HepG2 (cell line): ENCODE data around the gene KLF13. TPM values are rescaled to one million over a fixed set of nuclear protein-coding genes. Genes with fewer than 3 reads are reported as not detected.
A peak's percentile ranks its signal among the peaks of the same experiment; 100 is the strongest.

Experiments used
- AGO2 ChIP-seq: fragments of 200-400 bp; formaldehyde crosslinking; optimal IDR thresholded peaks from 2 replicates; pipeline ENCODE3; 2017; ENCODE audit warnings: mild to moderate bottlenecking, low read depth, low read length, moderate library complexity
- FOXC1 ChIP-seq: sonication (generic); formaldehyde crosslinking; IDR thresholded peaks from 2 replicates; pipeline ENCODE4 v1.8.0; 2022; ENCODE audit warnings: mild to moderate bottlenecking, missing genetic modification reagents, borderline replicate concordance
- HDAC1 ChIP-seq: sonication (generic); formaldehyde crosslinking; IDR thresholded peaks from 2 replicates; pipeline ENCODE4 v1.5.1; 2020; ENCODE audit warnings: mild to moderate bottlenecking, missing genetic modification reagents
- KDM5A ChIP-seq: fragments of 200-600 bp; sonication (generic); IDR thresholded peaks from 2 replicates; pipeline ENCODE4 v1.7.0; 2018; ENCODE audit warnings: antibody characterized with exemption, mild to moderate bottlenecking, low read length, borderline replicate concordance
- MEIS1 ChIP-seq: sonication (generic); formaldehyde crosslinking; IDR thresholded peaks from 2 replicates; pipeline ENCODE4 v1.9.0; 2021; ENCODE audit warnings: mild to moderate bottlenecking, missing genetic modification reagents, moderate library complexity, borderline replicate concordance
- PHF8 ChIP-seq: sonication (generic); formaldehyde crosslinking; IDR thresholded peaks from 2 replicates; pipeline ENCODE4 v1.5.0; 2020; ENCODE audit warnings: missing genetic modification reagents
- RBFOX2 ChIP-seq: fragments of 200-400 bp; formaldehyde crosslinking; IDR thresholded peaks from 2 replicates; pipeline ENCODE4 v1.6.1; 2017; ENCODE audit warnings: low read depth, mild to moderate bottlenecking, low read length
- RELA ChIP-seq: sonication (generic); formaldehyde crosslinking; IDR thresholded peaks from 2 replicates; pipeline ENCODE4 v1.4.0; 2020; ENCODE audit warnings: missing genetic modification reagents
- SIN3A ChIP-seq: IDR thresholded peaks from 2 replicates; pipeline ENCODE4 v1.6.1; 2011; ENCODE audit warnings: low read depth, mild to moderate bottlenecking, control low read depth, low read length, borderline replicate concordance
- YEATS4 ChIP-seq: sonication (generic); formaldehyde crosslinking; IDR thresholded peaks from 2 replicates; pipeline ENCODE4 v1.4.0; 2020; ENCODE audit warnings: missing genetic modification reagents, borderline replicate concordance
- ZBTB7B ChIP-seq: sonication (generic); formaldehyde crosslinking; IDR thresholded peaks from 2 replicates; pipeline ENCODE4 v1.4.0; 2020; ENCODE audit warnings: missing genetic modification reagents
- ZFY ChIP-seq: sonication (generic); formaldehyde crosslinking; IDR thresholded peaks from 2 replicates; pipeline ENCODE4 v1.4.0; 2020; ENCODE audit warnings: missing genetic modification reagents
- ZNF136 ChIP-seq: sonication (generic); formaldehyde crosslinking; IDR thresholded peaks from 2 replicates; pipeline ENCODE4 v1.8.1; 2022; ENCODE audit warnings: low read depth, mild to moderate bottlenecking, moderate library complexity, missing genetic modification reagents
- ZNF563 ChIP-seq: sonication (generic); formaldehyde crosslinking; IDR thresholded peaks from 2 replicates; pipeline ENCODE4 v1.8.0; 2022; ENCODE audit warnings: mild to moderate bottlenecking, moderate library complexity, missing genetic modification reagents
- ZNF639 ChIP-seq: conservative IDR thresholded peaks from 2 replicates; pipeline ENCODE4 v1.6.1; 2018; ENCODE audit warnings: missing genetic modification reagents
- ZNF776 ChIP-seq: sonication (generic); formaldehyde crosslinking; IDR thresholded peaks from 2 replicates; pipeline ENCODE4 v1.4.0; 2020; ENCODE audit warnings: mild to moderate bottlenecking, missing genetic modification reagents
- ZNF790 ChIP-seq: sonication (generic); formaldehyde crosslinking; IDR thresholded peaks from 2 replicates; pipeline ENCODE4 v1.8.0; 2022; ENCODE audit warnings: missing genetic modification reagents, mild to moderate bottlenecking, borderline replicate concordance
- ZNF839 ChIP-seq: sonication (generic); formaldehyde crosslinking; IDR thresholded peaks from 2 replicates; pipeline ENCODE4 v1.4.0; 2020; ENCODE audit warnings: missing genetic modification reagents, mild to moderate bottlenecking, borderline replicate concordance
- polyA plus RNA-seq, 8 experiments: library from polyadenylated mRNA; depleted of rRNA in 3 of 8; stranded (reverse) in 7 of 8; unstranded in 1 of 8; fragments of >200 nt; fragmentation: Illumina TruSeq in 4 of 8; extraction: Trizol in 4 of 8; gene quantifications; 2 replicates each; pipeline versions ENCODE4 v1.2.1 to v1.2.3, GENCODE V29; 2011 to 2016; ENCODE audit warnings: low read depth in 4 of 8, missing spikeins in 1 of 8, mixed read lengths in 1 of 8; ENCODE audit not compliant: insufficient read depth in 1 of 8
- total RNA-seq, 5 experiments: library from RNA; depleted of rRNA; stranded (reverse); fragments of >200 nt; fragmentation: Illumina TruSeq; extraction: Trizol; gene quantifications; 2 replicates each; pipeline ENCODE4 v1.2.3, GENCODE V29; 2016; ENCODE audit warnings: low read depth in 1 of 5
- TF ChIP-seq, protein P1 (sequence below): sonication (generic); formaldehyde crosslinking; IDR thresholded peaks from 2 replicates; pipeline ENCODE4 v1.8.0; 2023; ENCODE audit warnings: mild to moderate bottlenecking, missing genetic modification reagents
- TF ChIP-seq, protein P2 (sequence below): sonication (generic); IDR thresholded peaks from 2 replicates; pipeline ENCODE4 v1.6.1; 2016; ENCODE audit warnings: low read depth, borderline replicate concordance
- TF ChIP-seq, protein P3 (sequence below): sonication (generic); formaldehyde crosslinking; IDR thresholded peaks from 2 replicates; pipeline ENCODE4 v1.4.0; 2020; ENCODE audit warnings: mild to moderate bottlenecking, missing genetic modification reagents
- TF ChIP-seq, protein P4 (sequence below): sonication (generic); formaldehyde crosslinking; IDR thresholded peaks from 2 replicates; pipeline ENCODE4 v1.8.1; 2023; ENCODE audit warnings: mild to moderate bottlenecking, moderate library complexity, missing genetic modification reagents

The KLF13 gene
- total and polyA plus RNA-seq, 2 of the 13 experiments (the other 11 are each of a cell fraction or from before 2014, with no cell fraction given): 16.8 to 25.1 TPM

GRCh38 chr15:31325595-31326155 lies 960 bp upstream of the KLF13 start (continued):
- TF ChIP-seq ZNF776 (CRISPR knock-in tag): peak; percentile 69; the same call in 1 of the 2 replicates
- peak; percentile 22; the same call in 1 of the 2 replicates for TF ChIP-seq FOXC1 (CRISPR knock-in tag)
- TF ChIP-seq ZBTB7B (CRISPR knock-in tag): peak; percentile 77
- TF ChIP-seq ZNF839 (CRISPR knock-in tag): no peak
- TF ChIP-seq ZNF790 (CRISPR knock-in tag): peak; percentile 39; the same call in 1 of the 2 replicates
- TF ChIP-seq, protein P1, sequence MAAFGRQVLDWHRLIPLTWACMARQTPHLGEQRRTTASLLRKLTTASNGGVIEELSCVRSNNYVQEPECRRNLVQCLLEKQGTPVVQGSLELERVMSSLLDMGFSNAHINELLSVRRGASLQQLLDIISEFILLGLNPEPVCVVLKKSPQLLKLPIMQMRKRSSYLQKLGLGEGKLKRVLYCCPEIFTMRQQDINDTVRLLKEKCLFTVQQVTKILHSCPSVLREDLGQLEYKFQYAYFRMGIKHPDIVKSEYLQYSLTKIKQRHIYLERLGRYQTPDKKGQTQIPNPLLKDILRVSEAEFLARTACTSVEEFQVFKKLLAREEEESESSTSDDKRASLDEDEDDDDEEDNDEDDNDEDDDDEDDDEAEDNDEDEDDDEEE (CRISPR knock-in tag): peak; percentile 74
- peak; percentile 81 for TF ChIP-seq AGO2
- TF ChIP-seq MEIS1 (CRISPR knock-in tag): 0 out of 2 replicates have a peak, but pooled peaks have one; percentile 58
- peak; percentile 70 for TF ChIP-seq ZFY (CRISPR knock-in tag)
- TF ChIP-seq, protein P2, sequence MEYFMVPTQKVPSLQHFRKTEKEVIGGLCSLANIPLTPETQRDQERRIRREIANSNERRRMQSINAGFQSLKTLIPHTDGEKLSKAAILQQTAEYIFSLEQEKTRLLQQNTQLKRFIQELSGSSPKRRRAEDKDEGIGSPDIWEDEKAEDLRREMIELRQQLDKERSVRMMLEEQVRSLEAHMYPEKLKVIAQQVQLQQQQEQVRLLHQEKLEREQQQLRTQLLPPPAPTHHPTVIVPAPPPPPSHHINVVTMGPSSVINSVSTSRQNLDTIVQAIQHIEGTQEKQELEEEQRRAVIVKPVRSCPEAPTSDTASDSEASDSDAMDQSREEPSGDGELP: peak; percentile 48; the same call in 1 of the 2 replicates
- TF ChIP-seq KDM5A: no peak
- no peak for TF ChIP-seq ZNF136 (CRISPR knock-in tag)
- 0 out of 2 replicates have a peak, but pooled peaks have one; percentile 29 for TF ChIP-seq HDAC1 (CRISPR knock-in tag)
- TF ChIP-seq SIN3A: peak; percentile 36; the same call in 1 of the 2 replicates
- TF ChIP-seq, protein P3, sequence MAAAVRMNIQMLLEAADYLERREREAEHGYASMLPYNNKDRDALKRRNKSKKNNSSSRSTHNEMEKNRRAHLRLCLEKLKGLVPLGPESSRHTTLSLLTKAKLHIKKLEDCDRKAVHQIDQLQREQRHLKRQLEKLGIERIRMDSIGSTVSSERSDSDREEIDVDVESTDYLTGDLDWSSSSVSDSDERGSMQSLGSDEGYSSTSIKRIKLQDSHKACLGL (CRISPR knock-in tag): 0 out of 2 replicates have a peak, but pooled peaks have one; percentile 40
- 0 out of 2 replicates have a peak, but pooled peaks have one; percentile 20 for TF ChIP-seq ZNF639 (CRISPR knock-in tag)
- TF ChIP-seq YEATS4 (CRISPR knock-in tag): peak; percentile 63; the same call in 1 of the 2 replicates
- 0 out of 2 replicates have a peak, but pooled peaks have one; percentile 72 for TF ChIP-seq ZNF563 (CRISPR knock-in tag)
- peak; percentile 63 for TF ChIP-seq PHF8 (CRISPR knock-in tag)
- TF ChIP-seq RBFOX2: peak; percentile 81
- TF ChIP-seq, protein P4, sequence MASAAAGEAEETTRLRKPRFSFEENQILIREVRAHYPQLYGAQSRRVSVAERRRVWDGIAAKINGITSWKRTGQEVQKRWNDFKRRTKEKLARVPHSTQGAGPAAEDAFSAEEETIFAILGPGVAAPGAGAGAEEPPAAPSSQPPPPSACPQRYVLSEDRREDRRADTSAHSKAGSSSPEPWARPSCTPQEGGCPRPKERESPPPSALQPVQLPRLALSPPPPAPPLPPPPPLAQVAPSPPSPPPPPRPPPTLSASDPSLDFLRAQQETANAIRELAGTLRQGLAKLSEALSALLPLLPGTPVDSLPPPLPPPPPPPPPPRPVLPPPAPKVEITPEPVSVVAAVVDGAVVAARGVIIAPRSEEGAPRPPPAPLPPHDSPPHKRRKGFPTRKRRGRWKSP (CRISPR knock-in tag): 0 out of 2 replicates have a peak, but pooled peaks have one; percentile 34
- no peak for TF ChIP-seq RELA (CRISPR knock-in tag)
